Adrenal gland (tissue), 12 donors: ENCODE data around the gene PCDHGA6. TPM values are rescaled to one million over a fixed set of nuclear protein-coding genes. Genes with fewer than 3 reads are reported as not detected.

Experiments used
- DNase-seq, 7 donors: peaks; one replicate each; pipeline ENCODE4 v3.0.0-alpha.2; 2019 to 2020
- H3K27ac ChIP-seq, 5 donors: fragments of 200-600 bp; sonication (generic) in 4 of 5; 1 replicate in 3 of 5; 2 replicates in 2 of 5; pipeline versions ENCODE4 v1.5.1 to v1.8.0; 2016 to 2020; ENCODE audit warnings: mild to moderate bottlenecking in 1 of 5
- H3K27me3 ChIP-seq: fragments of 200-600 bp; 2 replicates; pipeline ENCODE4 v1.8.0; 2021
- H3K36me3 ChIP-seq, 2 donors: fragments of 200-600 bp; replicated peaks in 1 of 2; 1 replicate in 1 of 2; 2 replicates in 1 of 2; pipeline versions ENCODE4 v1.5.1 to v1.8.0; 2018 to 2022
- H3K4me1 ChIP-seq, 2 donors: fragments of 200-600 bp; replicated peaks in 1 of 2; 1 replicate in 1 of 2; 2 replicates in 1 of 2; pipeline versions ENCODE4 v1.5.1 to v1.8.0; 2018 to 2021
- H3K4me3 ChIP-seq, 4 donors: fragments of 200-600 bp; sonication (generic) in 3 of 4; one replicate each; pipeline ENCODE4 v1.5.1; 2016 to 2018
- H3K9me3 ChIP-seq, 3 donors: fragments of 200-600 bp; sonication (generic) in 1 of 3; replicated peaks in 1 of 3; 1 replicate in 2 of 3; 2 replicates in 1 of 3; pipeline versions ENCODE4 v1.5.1 to v1.8.0; 2016 to 2021
- POLR2A ChIP-seq, 2 donors: fragments of 450-650 bp; IDR thresholded peaks; one replicate each; pipeline ENCODE4 v1.6.1; 2017; ENCODE audit warnings: antibody characterized with exemption in 2 of 2, mild to moderate bottlenecking in 2 of 2, moderate library complexity in 1 of 2
- WGBS, 4 donors: extraction: QIAGEN DNeasy Blood & Tissue Kit in 2 of 4; methylation state at CpG; one replicate each; pipeline versions ENCODE4 v1.1.5 to v1.1.7; 2013 to 2017; 5-methylcytosine and 5-hydroxymethylcytosine counted together
- intact Hi-C, 2 donors: fragments of 100-400 bp; cut with DNase I; formaldehyde crosslinking; loops; one replicate each; pipeline versions ENCODE4 v1.14.1 to v1.15.0; 2022 to 2023
- polyA plus RNA-seq, 3 donors: library from polyadenylated mRNA; stranded (reverse); fragments of 200-250 nt in 2 of 3; fragments of 350-450 nt in 1 of 3; fragmentation: Illumina TruSeq in 1 of 3; extraction: RNeasy Lipid Tissue Mini Kit (QIAGEN cat#74804) in 1 of 3; gene quantifications; one replicate each; pipeline ENCODE4 v1.2.3, GENCODE V29; 2013 to 2014
- total RNA-seq, 9 donors: library from RNA; depleted of rRNA in 4 of 9; stranded (reverse); fragments of >200 nt in 4 of 9; fragments of 120-200 nt in 1 of 9; fragmentation: NEBNext Ultra II Directional in 1 of 9; extraction: Animal tissue kit (Norgen Biotek cat#: 25700) in 1 of 9; gene quantifications; one replicate each; pipeline versions ENCODE4 v1.1.0 to v1.2.4, GENCODE V29; 2013 to 2023
- TF ChIP-seq, protein P1 (sequence below), 6 experiments: fragments of 450-650 bp in 4 of 6; fragments of 200-600 bp in 2 of 6; sonication (generic) in 1 of 6; IDR thresholded peaks; 1 replicate in 5 of 6; 2 replicates in 1 of 6; pipeline versions ENCODE4 v1.5.1 to v1.8.0; 2016 to 2021; ENCODE audit warnings: antibody characterized with exemption in 6 of 6, mild to moderate bottlenecking in 2 of 6, moderate library complexity in 1 of 6
- donor health status: healthy with polysubstance abuse.
- donor health status: Bipolar disorder and iron deficiency.
- donor health status: DM: yes; HTN: yes; CAD: no.
- donor health status: DM: no; HTN: no; CAD: no.
- donor health status: DM: no; HTN: no; CAD: no.
- donor health status: DM: yes; HTN: yes; CAD: no.

The PCDHGA6 gene
- total and polyA plus RNA-seq, 12 donors = 0.57 to 6.6 (median 2.8) TPM

- TF ChIP-seq, protein P1, sequence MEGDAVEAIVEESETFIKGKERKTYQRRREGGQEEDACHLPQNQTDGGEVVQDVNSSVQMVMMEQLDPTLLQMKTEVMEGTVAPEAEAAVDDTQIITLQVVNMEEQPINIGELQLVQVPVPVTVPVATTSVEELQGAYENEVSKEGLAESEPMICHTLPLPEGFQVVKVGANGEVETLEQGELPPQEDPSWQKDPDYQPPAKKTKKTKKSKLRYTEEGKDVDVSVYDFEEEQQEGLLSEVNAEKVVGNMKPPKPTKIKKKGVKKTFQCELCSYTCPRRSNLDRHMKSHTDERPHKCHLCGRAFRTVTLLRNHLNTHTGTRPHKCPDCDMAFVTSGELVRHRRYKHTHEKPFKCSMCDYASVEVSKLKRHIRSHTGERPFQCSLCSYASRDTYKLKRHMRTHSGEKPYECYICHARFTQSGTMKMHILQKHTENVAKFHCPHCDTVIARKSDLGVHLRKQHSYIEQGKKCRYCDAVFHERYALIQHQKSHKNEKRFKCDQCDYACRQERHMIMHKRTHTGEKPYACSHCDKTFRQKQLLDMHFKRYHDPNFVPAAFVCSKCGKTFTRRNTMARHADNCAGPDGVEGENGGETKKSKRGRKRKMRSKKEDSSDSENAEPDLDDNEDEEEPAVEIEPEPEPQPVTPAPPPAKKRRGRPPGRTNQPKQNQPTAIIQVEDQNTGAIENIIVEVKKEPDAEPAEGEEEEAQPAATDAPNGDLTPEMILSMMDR (IDR thresholded peaks at IDR 0.05) = no peak
- no peak for TF ChIP-seq POLR2A (IDR thresholded peaks at IDR 0.05)
- no peak for DNase-seq
- H3K4me3 ChIP-seq = no peak overlapping the region
- H3K27ac ChIP-seq = no peak overlapping the region
- no peaks in the 10 kb centered on the region for H3K4me1 ChIP-seq
- intact Hi-C loops = no loop called here
- no peaks in the 10 kb centered on the region for H3K27me3 ChIP-seq
- no peaks in the 10 kb centered on the region for H3K36me3 ChIP-seq
- peaks cover 0 to 52% (median 15%) of the 10 kb centered on the region in 3 donors for H3K9me3 ChIP-seq
Observed at GRCh38 chr5:141362719-141363118, 11.0 kb upstream of the PCDHGA6 start.

GRCh38 chr5:141363952-141364660 is 9.6 kb upstream of the PCDHGA6 start, which contains the start of gene PCDHGA5:
PCDHGA5 (plus strand) TSS chr5:141364162; CDS start chr5:141364331, 169 bp downstream.
- no peak for DNase-seq
- Histone ChIP-seq H3K4me3 (peak within 1 kb of the TSS in 1 of 4 donors; percentile 15), H3K36me3 (no peaks in the 10 kb centered on the region), H3K9me3 (peaks cover 3 to 52% (median 15%) of the 10 kb centered on the region in 3 donors), H3K27me3 (no peaks in the 10 kb centered on the region), H3K27ac (no peak within 1 kb of the TSS), H3K4me1 (no peaks in the 10 kb centered on the region)
- TF ChIP-seq, protein P1 (IDR thresholded peaks at IDR 0.05) = peak in 1 of 6 experiments; percentile 11
- no peak for TF ChIP-seq POLR2A (IDR thresholded peaks at IDR 0.05)
- WGBS, 4 donors = 11 to 24% (median 18%) methylated on average over 29 to 34 of the region's 34 CpGs
- intact Hi-C loops = no loop called here

- Histone ChIP-seq H3K36me3 (no peaks in the 10 kb centered on the region), H3K4me1 (no peaks in the 10 kb centered on the region), H3K27ac (no peak overlapping the region), H3K27me3 (no peaks in the 10 kb centered on the region), H3K9me3 (peaks cover 4 to 50% (median 15%) of the 10 kb centered on the region in 3 donors), H3K4me3 (no peak overlapping the region)
- TF ChIP-seq, protein P1 (IDR thresholded peaks at IDR 0.05) = no peak
- TF ChIP-seq POLR2A (IDR thresholded peaks at IDR 0.05) = no peak
- intact Hi-C loops = no loop called here
- 25 to 34% (median 29%) methylated on average over 15 to 46 of the region's 46 CpGs for WGBS, 4 donors
- no peak for DNase-seq
Observed at GRCh38 chr5:141366016-141366896, 7.4 kb upstream of the PCDHGA6 start.
